A673 (cell line): ENCODE data around the gene SENP2.

Experiments used
- CTCF ChIP-seq: fragments of 300-800, 200-600 bp; sonication (generic); conservative IDR thresholded peaks from 2 replicates; pipeline ENCODE4 v1.5.1; 2017; ENCODE audit warnings: low read depth, mild to moderate bottlenecking, antibody characterized with exemption, low read length, moderate library complexity, mixed read lengths
- EZH2 ChIP-seq: fragments of 200-600 bp; sonication (generic); IDR thresholded peaks from 2 replicates; pipeline ENCODE4 v1.6.1; 2017; ENCODE audit warnings: borderline replicate concordance, low read depth, mild to moderate bottlenecking, mixed read lengths, antibody characterized with exemption, low read length; ENCODE audit not compliant: poor library complexity, severe bottlenecking

- TF ChIP-seq CTCF, result no peak
- TF ChIP-seq EZH2, result no peak
Observed at GRCh38 chr3:185613016-185613415, 26.9 kb downstream of the SENP2 start.
